ENCODE measurements around the gene COL4A2. TPM values are rescaled to one million over a fixed set of nuclear protein-coding genes. Genes with fewer than 3 reads are reported as not detected.

COL4A2 gene
- total RNA-seq, 6 experiments from 2014 or later: 8.4 to 65.8 (median 42.5) TPM

GRCh38 chr13:110448230-110448629 lies 141.1 kb downstream of the COL4A2 start:
- no peaks in the 10 kb centered on the region for H3K27me3 ChIP-seq
- DNase-seq: no peak
- no peak overlapping the region for H3K4me3 ChIP-seq
- WGBS (ENCODE audit: insufficient coverage, low coverage, low lambda C conversion rate, missing lambda C conversion rate): 72% methylated on average over 8 of the region's 8 CpGs
- no peaks in the 10 kb centered on the region for H3K4me1 ChIP-seq
- intact Hi-C loops (cut with DNase I): no loop called here
- no peak for TF ChIP-seq POLR2A (IDR thresholded peaks at IDR 0.05)
- TF ChIP-seq, protein P1, sequence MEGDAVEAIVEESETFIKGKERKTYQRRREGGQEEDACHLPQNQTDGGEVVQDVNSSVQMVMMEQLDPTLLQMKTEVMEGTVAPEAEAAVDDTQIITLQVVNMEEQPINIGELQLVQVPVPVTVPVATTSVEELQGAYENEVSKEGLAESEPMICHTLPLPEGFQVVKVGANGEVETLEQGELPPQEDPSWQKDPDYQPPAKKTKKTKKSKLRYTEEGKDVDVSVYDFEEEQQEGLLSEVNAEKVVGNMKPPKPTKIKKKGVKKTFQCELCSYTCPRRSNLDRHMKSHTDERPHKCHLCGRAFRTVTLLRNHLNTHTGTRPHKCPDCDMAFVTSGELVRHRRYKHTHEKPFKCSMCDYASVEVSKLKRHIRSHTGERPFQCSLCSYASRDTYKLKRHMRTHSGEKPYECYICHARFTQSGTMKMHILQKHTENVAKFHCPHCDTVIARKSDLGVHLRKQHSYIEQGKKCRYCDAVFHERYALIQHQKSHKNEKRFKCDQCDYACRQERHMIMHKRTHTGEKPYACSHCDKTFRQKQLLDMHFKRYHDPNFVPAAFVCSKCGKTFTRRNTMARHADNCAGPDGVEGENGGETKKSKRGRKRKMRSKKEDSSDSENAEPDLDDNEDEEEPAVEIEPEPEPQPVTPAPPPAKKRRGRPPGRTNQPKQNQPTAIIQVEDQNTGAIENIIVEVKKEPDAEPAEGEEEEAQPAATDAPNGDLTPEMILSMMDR (IDR thresholded peaks at IDR 0.05): no peak
- H3K9me3 ChIP-seq: no peaks in the 10 kb centered on the region
- no peak for ATAC-seq
- H3K36me3 ChIP-seq: no peaks in the 10 kb centered on the region
- H3K27ac ChIP-seq: no peak overlapping the region

- intact Hi-C loops (cut with DNase I): no loop called here
- Histone ChIP-seq H3K4me3 (no peak overlapping the region), H3K27me3 (no peaks in the 10 kb centered on the region), H3K27ac (no peak overlapping the region), H3K9me3 (no peaks in the 10 kb centered on the region), H3K4me1 (no peaks in the 10 kb centered on the region), H3K36me3 (no peaks in the 10 kb centered on the region)
- ATAC-seq (no peak), DNase-seq (no peak)
- 82% methylated on average over 5 of the region's 12 CpGs for WGBS (ENCODE audit: insufficient coverage, low coverage, low lambda C conversion rate, missing lambda C conversion rate)
- TF ChIP-seq POLR2A (IDR thresholded peaks at IDR 0.05): no peak
- TF ChIP-seq, protein P1 (IDR thresholded peaks at IDR 0.05): no peak
These were observed 141.6 kb downstream of the COL4A2 start for GRCh38 chr13:110448677-110449076.

- H3K4me1 ChIP-seq: peaks cover 0 to 4% (median 0%) of the 10 kb centered on the region in 4 donors
- no peak overlapping the region for H3K27ac ChIP-seq
- no peak overlapping the region for H3K4me3 ChIP-seq
- 79% methylated on average over 11 of the region's 19 CpGs for WGBS (ENCODE audit: insufficient coverage, low coverage, low lambda C conversion rate, missing lambda C conversion rate)
- peak in 2 of 4 donors; percentile 17 to 39 for ATAC-seq
- H3K27me3 ChIP-seq: no peaks in the 10 kb centered on the region
- no peak for DNase-seq
- intact Hi-C loops (cut with DNase I): loop anchor here in 1 of 2 donors (10.0 kb wide), 2 partner anchors 55 to 115 kb away; partner anchors contain the start of gene RAB20
- TF ChIP-seq, protein P1 (IDR thresholded peaks at IDR 0.05): no peak
- no peak for TF ChIP-seq POLR2A (IDR thresholded peaks at IDR 0.05)
- H3K9me3 ChIP-seq: no peaks in the 10 kb centered on the region
- no peaks in the 10 kb centered on the region for H3K36me3 ChIP-seq
These were observed 142.3 kb downstream of the COL4A2 start for GRCh38 chr13:110449219-110450015.

DNA sequence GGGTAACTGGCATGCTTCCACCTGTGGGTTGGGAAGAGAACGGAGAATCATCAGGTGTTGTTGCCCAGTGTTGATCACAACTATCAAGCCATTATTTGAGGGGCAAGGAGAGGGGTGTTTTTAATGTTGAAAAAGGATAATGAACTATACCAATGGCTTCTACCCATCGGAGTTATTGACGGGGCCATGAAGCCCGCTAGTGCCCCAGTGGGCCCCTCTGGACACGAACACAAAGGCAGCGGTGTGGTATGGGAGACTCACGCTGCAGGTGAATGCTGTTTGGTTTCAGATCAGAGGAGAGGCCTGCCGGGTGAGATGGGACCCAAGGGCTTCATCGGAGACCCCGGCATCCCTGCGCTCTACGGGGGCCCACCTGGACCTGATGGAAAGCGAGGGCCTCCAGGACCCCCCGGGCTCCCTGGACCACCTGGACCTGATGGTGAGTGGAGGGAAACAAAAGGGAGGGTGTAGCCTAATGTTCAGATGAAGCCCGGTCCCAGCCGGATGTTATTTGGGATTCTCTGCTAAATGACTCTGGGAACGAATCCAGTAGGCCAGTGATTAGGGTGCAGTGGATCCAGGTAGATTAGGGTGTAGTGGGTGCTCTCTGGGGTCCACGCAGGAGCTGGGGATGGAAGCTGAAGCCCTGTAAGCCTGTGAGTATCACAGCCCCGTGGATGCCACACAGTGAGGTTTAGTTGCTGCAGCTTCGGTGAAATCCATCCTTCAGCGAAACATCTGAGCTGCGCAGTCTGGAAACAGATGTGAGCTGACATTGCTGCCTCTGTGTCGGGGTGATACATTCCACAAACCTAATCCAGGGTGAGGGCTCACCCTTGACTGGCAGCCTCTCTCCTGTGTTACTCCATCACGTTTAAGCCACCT lies 143.2 kb downstream of the COL4A2 start:
- ATAC-seq (no peak), DNase-seq (no peak)
- no peak overlapping the region for H3K27ac ChIP-seq
- intact Hi-C loops (cut with DNase I): loop anchor here in 1 of 2 donors (10.0 kb wide), 2 partner anchors 55 to 115 kb away; partner anchors contain the start of gene RAB20
- no peaks in the 10 kb centered on the region for H3K9me3 ChIP-seq
- H3K36me3 ChIP-seq: no peaks in the 10 kb centered on the region
- no peak for TF ChIP-seq POLR2A (IDR thresholded peaks at IDR 0.05)
- TF ChIP-seq, protein P1 (IDR thresholded peaks at IDR 0.05): no peak
- H3K4me3 ChIP-seq: no peak overlapping the region
- no peaks in the 10 kb centered on the region for H3K27me3 ChIP-seq
- WGBS (ENCODE audit: insufficient coverage, low coverage, low lambda C conversion rate, missing lambda C conversion rate): 75% methylated on average over 4 of the region's 24 CpGs
- peaks cover 0 to 5% (median 0%) of the 10 kb centered on the region in 4 donors for H3K4me1 ChIP-seq

Measured in right lobe of liver (tissue), 6 donors.